NCI-H1694 (cell line): Measurements from ENCODE around the gene MYOD1.

Source experiments
- DNase-seq: peaks from one replicate; lab custom pipeline; 2025; lab: John Stamatoyannopoulos, UW

MYOD1 gene

DNA sequence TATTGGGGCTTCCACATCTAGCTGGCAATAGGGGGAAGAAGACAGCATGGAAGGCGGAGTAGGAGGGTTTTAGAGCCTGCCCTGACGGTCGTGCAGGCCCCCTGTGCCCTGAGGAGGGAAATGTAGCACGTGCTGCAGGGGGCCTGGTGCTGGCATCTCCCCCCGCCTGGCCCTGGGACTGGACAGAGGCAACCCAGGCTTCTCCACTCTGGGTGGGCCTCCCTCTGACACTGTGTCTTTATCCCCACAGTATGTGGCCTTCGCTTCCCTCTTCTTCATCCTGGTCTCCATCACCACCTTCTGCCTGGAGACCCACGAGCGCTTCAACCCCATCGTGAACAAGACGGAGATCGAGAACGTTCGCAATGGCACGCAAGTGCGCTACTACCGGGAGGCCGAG lies 52.0 kb downstream of the MYOD1 start:
- no peak for DNase-seq
